C4-2B (cell line): ENCODE measurements around the gene JAKMIP1.

Experiments
- CTCF ChIP-seq: fragments of 450-650 bp; conservative IDR thresholded peaks from 2 replicates; pipeline ENCODE4 v1.5.1; 2017; ENCODE audit warnings: mild to moderate bottlenecking
- ZFX ChIP-seq: fragments of 450-650 bp; IDR thresholded peaks from 2 replicates; pipeline ENCODE4 v1.6.1; 2017

GRCh38 chr4:6065934-6066590 is 134.3 kb downstream of the JAKMIP1 start:
- no peak for TF ChIP-seq CTCF
- TF ChIP-seq ZFX = no peak
